ENCODE measurements around the gene HJV. TPM values are rescaled to one million over a fixed set of nuclear protein-coding genes. Genes with fewer than 3 reads are reported as not detected.

Gene HJV
- total and polyA plus RNA-seq, 2 of the 13 experiments (the other 11 are each of a cell fraction or from before 2014, with no cell fraction given), result 0.18 TPM; not detected in 1

GRCh38 chr1:146036965-146037646 is 15.6 kb upstream of the HJV start (continued):
- TF ChIP-seq ZNF407 (CRISPR knock-in tag; IDR thresholded peaks at IDR 0.05; ENCODE audit: not compliant biosample characterization) (no peak), CBX1 (IDR thresholded peaks at IDR 0.05; ENCODE audit: low read depth) (no peak), PHF5A (CRISPR knock-in tag; IDR thresholded peaks at IDR 0.05; ENCODE audit: low read depth, unreplicated experiment) (no peak), PLSCR1 (CRISPR knock-in tag; IDR thresholded peaks at IDR 0.05; ENCODE audit: borderline replicate concordance) (peak; percentile 19; the same call in 1 of the 2 replicates), SALL1 (CRISPR knock-in tag; IDR thresholded peaks at IDR 0.05) (no peak; the same call in 1 of the 2 replicates), ZBTB38 (CRISPR knock-in tag; IDR thresholded peaks at IDR 0.05) (no peak), MBD4 (IDR thresholded peaks at IDR 0.05; ENCODE audit: borderline replicate concordance, low read length) (peak; percentile 55; the same call in 1 of the 2 replicates), ZNF644 (CRISPR knock-in tag; IDR thresholded peaks at IDR 0.05; ENCODE audit: low read depth) (0 out of 2 replicates have a peak, but pooled peaks have one; percentile 25), RERE (CRISPR knock-in tag; IDR thresholded peaks at IDR 0.05; ENCODE audit: low read depth) (no peak), SOX6 (IDR thresholded peaks at IDR 0.05) (no peak), SOX6 (CRISPR knock-in tag; IDR thresholded peaks at IDR 0.05) (no peak), KLF11 (CRISPR knock-in tag; IDR thresholded peaks at IDR 0.05) (no peak), EED (CRISPR knock-in tag; IDR thresholded peaks at IDR 0.05) (no peak), PBX2 (CRISPR knock-in tag; IDR thresholded peaks at IDR 0.05) (no peak)
